ENCODE measurements around the gene TCF3.

GRCh38 chr19:1608359-1609102 is 43.9 kb downstream of the TCF3 start:
- TF ChIP-seq CTCF (IDR thresholded peaks at IDR 0.05) (no peak), POLR2A (IDR thresholded peaks at IDR 0.05) (no peak)
